GM21526 (cell line): ENCODE measurements around the gene RRM2.

ENCODE experiments used
- ATAC-seq: cut with Tn5 transposase; IDR thresholded peaks from one replicate; pipeline ENCODE4 v1.9.1; 2021; ENCODE audit warnings: moderate library complexity; ENCODE audit not compliant: unreplicated experiment, low FRiP score

RRM2 gene

GRCh38 chr2:10168221-10168620 lies 45.7 kb downstream of the RRM2 start:
- no peak for ATAC-seq

- ATAC-seq = no peak
These were observed 46.6 kb downstream of the RRM2 start for GRCh38 chr2:10169053-10169578.

- ATAC-seq = no peak
These were observed 47.0 kb downstream of the RRM2 start for GRCh38 chr2:10169581-10169980.

GRCh38 chr2:10170256-10170655 lies 47.7 kb downstream of the RRM2 start:
- ATAC-seq = no peak

- no peak for ATAC-seq
These were observed 48.7 kb downstream of the RRM2 start for GRCh38 chr2:10171006-10171800.

GRCh38 chr2:10172033-10172871 lies 49.7 kb downstream of the RRM2 start:
- no peak for ATAC-seq

- ATAC-seq = no peak
These were observed 50.9 kb downstream of the RRM2 start for GRCh38 chr2:10173258-10174005.

GRCh38 chr2:10174173-10174572 lies 51.6 kb downstream of the RRM2 start:
- ATAC-seq = no peak

GRCh38 chr2:10175441-10175840 lies 52.9 kb downstream of the RRM2 start:
- no peak for ATAC-seq

- no peak for ATAC-seq
These were observed 56.2 kb downstream of the RRM2 start for GRCh38 chr2:10178751-10179150.

GRCh38 chr2:10179422-10179821 lies 56.9 kb downstream of the RRM2 start:
- no peak for ATAC-seq

GRCh38 chr2:10180229-10180628 lies 57.7 kb downstream of the RRM2 start:
- no peak for ATAC-seq
